Measurements from ENCODE around the gene SLC25A21. TPM values are rescaled to one million over a fixed set of nuclear protein-coding genes. Genes with fewer than 3 reads are reported as not detected.
"Not testable (repeated sequence)": the region's sequence is repeated elsewhere in the genome, so short reads cannot be mapped to it uniquely, and the experiment has no call there.

Gene SLC25A21
- total RNA-seq, 6 experiments from 2014 or later = 0.09 to 0.37 (median 0.18) TPM; not detected in 1

- WGBS (ENCODE audit: insufficient coverage, low coverage, low lambda C conversion rate, missing lambda C conversion rate) = 2% methylated on average over 44 of the region's 70 CpGs
- Histone ChIP-seq H3K4me1 (peaks cover 0 to 4% (median 2%) of the 10 kb centered on the region in 4 donors), H3K9me3 (no peaks in the 10 kb centered on the region), H3K36me3 (no peaks in the 10 kb centered on the region), H3K27me3 (no peaks in the 10 kb centered on the region), H3K4me3 (peak within 1 kb of the TSS; percentile 45 to 65 (median 63)), H3K27ac (peak within 1 kb of the TSS; percentile 65 to 84 (median 71))
- intact Hi-C loops (cut with DNase I) = no loop called here
- peak; percentile 88 to 92 (median 91) for DNase-seq
- TF ChIP-seq POLR2A (IDR thresholded peaks at IDR 0.05) (peak; percentile 63), CTCF (IDR thresholded peaks at IDR 0.05) (peak in 1 of 4 donors; percentile 49)
- peak; percentile 99 to 100 (median 100) for ATAC-seq
Measured at GRCh38 chr14:37197421-37198272, 25.2 kb upstream of the SLC25A21 start, which contains the start of gene MIPOL1. Gene MIPOL1, plus strand, starts transcription at chr14:37197937. Its CDS starts 49,952 bp downstream, at chr14:37247889.

GRCh38 chr14:37196604-37197420 is 24.4 kb upstream of the SLC25A21 start:
- DNase-seq = no peak
- intact Hi-C loops (cut with DNase I) = no loop called here
- Histone ChIP-seq H3K36me3 (no peaks in the 10 kb centered on the region), H3K27me3 (no peaks in the 10 kb centered on the region), H3K4me3 (peak overlapping the region; percentile 45 to 65 (median 63)), H3K4me1 (peaks cover 0 to 4% (median 2%) of the 10 kb centered on the region in 4 donors), H3K27ac (peak overlapping the region; percentile 65 to 84 (median 71)), H3K9me3 (no peaks in the 10 kb centered on the region)
- ATAC-seq = no peak
- WGBS (ENCODE audit: insufficient coverage, low coverage, low lambda C conversion rate, missing lambda C conversion rate) = 90% methylated on average over 16 of the region's 17 CpGs
- no peak for TF ChIP-seq POLR2A (IDR thresholded peaks at IDR 0.05)
- no peak for TF ChIP-seq CTCF (IDR thresholded peaks at IDR 0.05)

- WGBS (ENCODE audit: insufficient coverage, low coverage, low lambda C conversion rate, missing lambda C conversion rate) = 89% methylated on average over 1 of the region's 1 CpG
- TF ChIP-seq POLR2A (IDR thresholded peaks at IDR 0.05) (no peak), CTCF (IDR thresholded peaks at IDR 0.05) (no peak)
- intact Hi-C loops (cut with DNase I) = no loop called here
- H3K9me3 ChIP-seq = no peaks in the 10 kb centered on the region
- no peak for ATAC-seq
- no peak overlapping the region for H3K27ac ChIP-seq
- H3K27me3 ChIP-seq = no peaks in the 10 kb centered on the region
- peaks cover 0 to 4% (median 2%) of the 10 kb centered on the region in 4 donors for H3K4me1 ChIP-seq
- H3K4me3 ChIP-seq = no peak overlapping the region
- H3K36me3 ChIP-seq = no peaks in the 10 kb centered on the region
- no peak for DNase-seq
Measured at GRCh38 chr14:37195327-37195726, 22.9 kb upstream of the SLC25A21 start.

- no peak overlapping the region for H3K27ac ChIP-seq
- WGBS (ENCODE audit: insufficient coverage, low coverage, low lambda C conversion rate, missing lambda C conversion rate) = 79% methylated on average over 2 of the region's 2 CpGs
- DNase-seq (no peak), ATAC-seq (no peak)
- H3K36me3 ChIP-seq = no peaks in the 10 kb centered on the region
- no peak for TF ChIP-seq POLR2A (IDR thresholded peaks at IDR 0.05)
- TF ChIP-seq CTCF (IDR thresholded peaks at IDR 0.05) = no peak
- no peak overlapping the region for H3K4me3 ChIP-seq
- H3K27me3 ChIP-seq = no peaks in the 10 kb centered on the region
- no peaks in the 10 kb centered on the region for H3K9me3 ChIP-seq
- intact Hi-C loops (cut with DNase I) = no loop called here
- peaks cover 0 to 4% (median 2%) of the 10 kb centered on the region in 4 donors for H3K4me1 ChIP-seq
Measured at GRCh38 chr14:37194698-37195097, 22.3 kb upstream of the SLC25A21 start.

GRCh38 chr14:37189733-37190132 is 17.3 kb upstream of the SLC25A21 start:
- H3K4me3 ChIP-seq; H3K36me3 ChIP-seq; H3K9me3 ChIP-seq; DNase-seq; intact Hi-C loops (cut with DNase I); H3K27me3 ChIP-seq; ATAC-seq; H3K4me1 ChIP-seq; H3K27ac ChIP-seq: not testable (repeated sequence)
- WGBS (ENCODE audit: insufficient coverage, low coverage, low lambda C conversion rate, missing lambda C conversion rate) = 81% methylated on average over 2 of the region's 2 CpGs

GRCh38 chr14:37187840-37188577 is 15.6 kb upstream of the SLC25A21 start:
- no CpG with 5 or more reads among the region's 9 CpGs for WGBS (ENCODE audit: insufficient coverage, low coverage, low lambda C conversion rate, missing lambda C conversion rate)

More at GRCh38 chr14:37187840-37188577, 15.6 kb upstream of the SLC25A21 start:
- H3K36me3 ChIP-seq; intact Hi-C loops (cut with DNase I); H3K4me3 ChIP-seq; DNase-seq; ATAC-seq; H3K27me3 ChIP-seq; H3K9me3 ChIP-seq; H3K27ac ChIP-seq; H3K4me1 ChIP-seq: not testable (repeated sequence)
